ENCODE results near the gene ELAVL2.

The ELAVL2 gene

GRCh38 chr9:23821375-23822181, 4.5 kb downstream of the ELAVL2 start:
- DNase-seq (ENCODE audit: low read depth): no peak

GRCh38 chr9:23820451-23821374, 5.3 kb downstream of the ELAVL2 start:
- no peak for DNase-seq (ENCODE audit: low read depth)

GRCh38 chr9:23819403-23819802, 6.6 kb downstream of the ELAVL2 start:
- no peak for DNase-seq (ENCODE audit: low read depth)

- no peak for DNase-seq (ENCODE audit: low read depth)
Observed at GRCh38 chr9:23814243-23814642, 11.8 kb downstream of the ELAVL2 start.

GRCh38 chr9:23812673-23813072, 13.4 kb downstream of the ELAVL2 start:
- no peak for DNase-seq (ENCODE audit: low read depth)

- no peak for DNase-seq (ENCODE audit: low read depth)
Observed at GRCh38 chr9:23811633-23812032, 14.4 kb downstream of the ELAVL2 start.

GRCh38 chr9:23803216-23803615, 22.8 kb downstream of the ELAVL2 start:
- no peak for DNase-seq (ENCODE audit: low read depth)

- DNase-seq (ENCODE audit: low read depth): no peak
Observed at GRCh38 chr9:23801523-23801922, 24.5 kb downstream of the ELAVL2 start.

- no peak for DNase-seq (ENCODE audit: low read depth)
Observed at GRCh38 chr9:23799521-23799920, 26.5 kb downstream of the ELAVL2 start.

- DNase-seq (ENCODE audit: low read depth): no peak
Observed at GRCh38 chr9:23798325-23798724, 27.7 kb downstream of the ELAVL2 start.

- DNase-seq (ENCODE audit: low read depth): no peak
Observed at GRCh38 chr9:23796209-23796608, 29.8 kb downstream of the ELAVL2 start.

- no peak for DNase-seq (ENCODE audit: low read depth)
Observed at GRCh38 chr9:23790351-23791260, 35.4 kb downstream of the ELAVL2 start.

- no peak for DNase-seq (ENCODE audit: low read depth)
Observed at GRCh38 chr9:23789529-23790254, 36.3 kb downstream of the ELAVL2 start.

GRCh38 chr9:23784962-23785361, 41.1 kb downstream of the ELAVL2 start:
- no peak for DNase-seq (ENCODE audit: low read depth)

GRCh38 chr9:23783509-23783908, 42.5 kb downstream of the ELAVL2 start:
- no peak for DNase-seq (ENCODE audit: low read depth)

GRCh38 chr9:23779220-23779619, 46.8 kb downstream of the ELAVL2 start:
- DNase-seq (ENCODE audit: low read depth): no peak

GRCh38 chr9:23777328-23777727, 48.7 kb downstream of the ELAVL2 start:
- DNase-seq (ENCODE audit: low read depth): no peak

GRCh38 chr9:23775549-23775948, 50.5 kb downstream of the ELAVL2 start:
- no peak for DNase-seq (ENCODE audit: low read depth)

GRCh38 chr9:23774266-23774665, 51.8 kb downstream of the ELAVL2 start:
- DNase-seq (ENCODE audit: low read depth): no peak

- no peak for DNase-seq (ENCODE audit: low read depth)
Observed at GRCh38 chr9:23772385-23772783, 53.7 kb downstream of the ELAVL2 start.

- DNase-seq (ENCODE audit: low read depth): no peak
Observed at GRCh38 chr9:23771746-23772384, 54.2 kb downstream of the ELAVL2 start.
